Activated CD8-positive, alpha-beta memory T cell treated with anti-CD3 and anti-CD28 coated beads, Interleukin-2, amount 10 ng/mL, durations not matched to agents 7 days and 5 days (primary cell): ENCODE results near the gene GPR12. TPM values are rescaled to one million over a fixed set of nuclear protein-coding genes. Genes with fewer than 3 reads are reported as not detected.

Source experiments
- ATAC-seq: fragments of 150-1000 bp; cut with Tn5 transposase; one replicate; pipeline ENCODE4 v1.10.0; 2021; ENCODE audit warnings: moderate library complexity
- CTCF ChIA-PET: fragments of 350-600 bp; sonication (Branson Sonifier 250); formaldehyde crosslinking; loops from one replicate; lab custom pipeline; 2021; ENCODE audit warnings: antibody characterized with exemption; lab: Charles Lee
- DNase-seq: peaks from one replicate; pipeline ENCODE4 v3.0.0-alpha.2; 2020
- H3K27ac Mint-ChIP-seq: one replicate; pipeline ENCODE4 v1.8.0; 2021; ENCODE audit warnings: mild to moderate bottlenecking, mixed read lengths
- H3K27me3 Mint-ChIP-seq: one replicate; pipeline ENCODE4 v1.8.0; 2021; ENCODE audit warnings: mixed read lengths
- H3K36me3 Mint-ChIP-seq: one replicate; pipeline ENCODE4 v1.8.0; 2021; ENCODE audit warnings: mild to moderate bottlenecking, mixed read lengths
- H3K4me1 Mint-ChIP-seq: one replicate; pipeline ENCODE4 v1.8.0; 2021; ENCODE audit warnings: mixed read lengths
- H3K4me3 Mint-ChIP-seq: one replicate; pipeline ENCODE4 v1.8.0; 2021; ENCODE audit warnings: mild to moderate bottlenecking, moderate library complexity, mixed read lengths
- H3K9me3 Mint-ChIP-seq: one replicate; pipeline ENCODE4 v1.8.0; 2022; ENCODE audit warnings: low read depth, mixed read lengths
- total RNA-seq, 2 experiments: library from RNA; stranded (reverse); gene quantifications; one replicate each; pipeline ENCODE4 v1.2.3, GENCODE V29; 2021

GPR12 gene, protein sequence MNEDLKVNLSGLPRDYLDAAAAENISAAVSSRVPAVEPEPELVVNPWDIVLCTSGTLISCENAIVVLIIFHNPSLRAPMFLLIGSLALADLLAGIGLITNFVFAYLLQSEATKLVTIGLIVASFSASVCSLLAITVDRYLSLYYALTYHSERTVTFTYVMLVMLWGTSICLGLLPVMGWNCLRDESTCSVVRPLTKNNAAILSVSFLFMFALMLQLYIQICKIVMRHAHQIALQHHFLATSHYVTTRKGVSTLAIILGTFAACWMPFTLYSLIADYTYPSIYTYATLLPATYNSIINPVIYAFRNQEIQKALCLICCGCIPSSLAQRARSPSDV
- not detected for total RNA-seq

DNA sequence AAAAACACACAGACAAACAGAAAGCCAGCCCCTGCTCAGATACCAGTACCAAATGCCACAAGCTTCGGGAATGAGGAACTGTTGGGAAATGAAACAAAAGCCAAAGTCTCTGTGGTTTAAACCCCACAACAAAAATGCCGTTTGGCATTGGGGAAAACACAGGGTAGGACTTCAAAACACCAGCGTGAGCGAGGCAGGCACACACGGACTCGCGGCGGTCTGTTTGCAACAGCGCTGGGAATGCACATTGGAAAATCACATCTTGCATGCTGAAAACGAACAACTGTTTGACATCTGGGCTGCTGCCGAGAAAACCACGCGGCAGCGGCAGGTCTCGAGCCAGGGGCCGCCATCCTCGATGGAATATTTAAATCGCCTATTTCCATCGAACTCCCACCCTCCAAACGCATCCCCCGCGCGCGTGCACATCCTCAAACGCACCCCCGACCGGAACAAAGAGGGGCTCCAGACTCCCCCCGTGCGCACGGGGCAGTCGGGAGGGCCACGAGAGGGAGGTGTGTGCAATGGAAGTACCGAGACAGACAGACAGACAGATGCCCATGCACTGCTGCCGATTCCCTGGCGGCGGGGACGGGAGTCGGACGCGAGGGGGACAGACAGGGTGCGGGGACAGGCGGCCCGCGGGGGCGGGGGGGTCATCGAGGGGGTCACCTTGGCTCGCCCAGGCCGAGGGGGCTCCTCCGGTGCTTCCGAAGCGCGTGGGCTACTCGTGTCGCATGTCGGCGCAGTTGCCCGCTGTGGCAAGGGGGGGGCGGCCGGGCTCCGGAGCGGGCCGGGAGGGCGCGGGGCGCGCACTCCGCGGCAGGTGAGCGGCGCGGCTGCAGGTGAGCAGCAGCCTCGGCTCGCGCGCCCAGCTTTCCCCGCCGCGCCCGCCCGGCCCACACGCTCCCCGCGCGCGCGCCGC is at the start of gene GPR12:
GPR12 (minus strand) TSS at position 880 of the 925 bp plus-strand sequence. CDS start 959 bp downstream, outside the sequence.
- CTCF ChIA-PET, result no interaction called here
- H3K4me1 Mint-ChIP-seq, result peaks cover 7% of the 10 kb centered on the region
- H3K4me3 Mint-ChIP-seq, result no peak within 1 kb of the TSS
- ATAC-seq, result no peak
- H3K36me3 Mint-ChIP-seq, result no peaks in the 10 kb centered on the region
- H3K27ac Mint-ChIP-seq, result no peak within 1 kb of the TSS
- no peak for DNase-seq
- peaks cover 65% of the 10 kb centered on the region for H3K27me3 Mint-ChIP-seq
- H3K9me3 Mint-ChIP-seq, result no peaks in the 10 kb centered on the region

DNA sequence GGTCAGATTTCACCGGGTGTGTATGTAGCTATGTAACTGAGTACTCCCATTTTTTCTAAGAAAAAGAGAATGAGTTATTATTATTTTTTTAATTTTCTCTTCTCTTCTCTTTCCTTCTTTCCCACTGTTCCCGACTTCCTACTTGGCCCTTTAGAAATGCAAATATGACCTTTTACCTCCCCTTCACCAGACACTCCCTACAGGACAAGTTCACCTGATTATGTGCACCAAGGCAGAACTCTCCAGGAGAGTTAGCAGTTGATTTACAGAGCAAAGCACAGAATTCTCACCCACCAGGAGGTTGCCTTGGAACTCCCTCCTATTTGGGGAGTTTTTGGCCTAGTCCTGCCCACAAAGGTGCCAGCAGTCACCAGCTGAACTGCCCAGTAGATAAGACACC is 49.5 kb upstream of the GPR12 start:
- no peak overlapping the region for H3K27ac Mint-ChIP-seq

DNA sequence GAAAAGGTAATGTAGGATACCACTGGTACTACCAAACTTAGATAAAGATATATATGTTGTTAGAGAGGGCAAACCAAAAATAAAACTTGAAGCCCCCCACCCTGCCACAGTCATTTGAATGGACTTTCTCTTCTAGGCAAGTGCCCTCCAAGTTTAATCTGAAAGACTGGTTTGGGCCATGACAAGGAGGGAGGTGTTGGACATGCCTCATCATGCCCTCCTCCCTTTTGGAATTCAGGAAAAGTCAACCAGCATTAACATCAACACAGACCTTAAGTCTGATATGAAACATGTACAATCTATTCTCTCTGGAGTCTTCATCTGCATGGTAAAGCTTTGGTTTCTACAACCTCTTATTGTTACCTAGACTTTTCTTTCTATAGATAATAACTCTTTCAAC is 46.3 kb upstream of the GPR12 start:
- H3K9me3 Mint-ChIP-seq, result no peaks in the 10 kb centered on the region
- ATAC-seq (no peak), DNase-seq (no peak)
- no peaks in the 10 kb centered on the region for H3K36me3 Mint-ChIP-seq
- no peaks in the 10 kb centered on the region for H3K4me1 Mint-ChIP-seq
- H3K27ac Mint-ChIP-seq, result no peak overlapping the region
- H3K4me3 Mint-ChIP-seq, result no peak overlapping the region
- CTCF ChIA-PET, result no interaction called here
- H3K27me3 Mint-ChIP-seq, result peaks cover 44% of the 10 kb centered on the region

More for the DNA sequence above, 49.5 kb upstream of the GPR12 start:
- peaks cover 35% of the 10 kb centered on the region for H3K27me3 Mint-ChIP-seq
- H3K4me1 Mint-ChIP-seq, result no peaks in the 10 kb centered on the region
- H3K36me3 Mint-ChIP-seq, result no peaks in the 10 kb centered on the region
- ATAC-seq (no peak), DNase-seq (no peak)
- CTCF ChIA-PET, result interaction anchor here (1.7 kb wide), 1 partner anchor 63 kb away, joined by 3 read pairs; no protein-coding TSS in a partner anchor
- no peak overlapping the region for H3K4me3 Mint-ChIP-seq
- no peaks in the 10 kb centered on the region for H3K9me3 Mint-ChIP-seq

DNA sequence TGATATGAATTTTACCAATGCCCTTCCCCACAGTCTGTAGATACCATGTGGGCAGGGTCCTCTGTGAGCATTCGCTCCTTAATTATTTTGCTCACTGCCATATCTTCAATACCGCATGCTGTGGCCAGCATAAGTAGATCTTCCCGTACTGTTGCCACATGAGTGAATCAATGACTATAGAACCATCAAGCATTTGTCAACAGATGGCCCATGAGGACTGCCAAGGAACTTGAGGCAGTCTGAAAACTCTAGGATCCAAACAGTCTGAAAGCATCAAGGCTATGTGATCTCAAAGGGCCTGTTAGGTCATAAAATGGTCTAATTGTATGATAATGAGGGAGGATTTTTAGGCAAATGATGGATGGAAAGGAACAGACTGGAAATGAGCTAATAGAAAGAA is 27.4 kb upstream of the GPR12 start:
- DNase-seq, result no peak
- peaks cover 14% of the 10 kb centered on the region for H3K27me3 Mint-ChIP-seq
- no peak overlapping the region for H3K27ac Mint-ChIP-seq
- no peak for ATAC-seq
- H3K4me1 Mint-ChIP-seq, result peaks cover 6% of the 10 kb centered on the region
- H3K4me3 Mint-ChIP-seq, result no peak overlapping the region
- no peaks in the 10 kb centered on the region for H3K9me3 Mint-ChIP-seq
- CTCF ChIA-PET, result interaction anchor here (1.2 kb wide), 1 partner anchor 89 kb away, joined by 3 read pairs; no protein-coding TSS in a partner anchor
- H3K36me3 Mint-ChIP-seq, result peaks cover 1% of the 10 kb centered on the region

DNA sequence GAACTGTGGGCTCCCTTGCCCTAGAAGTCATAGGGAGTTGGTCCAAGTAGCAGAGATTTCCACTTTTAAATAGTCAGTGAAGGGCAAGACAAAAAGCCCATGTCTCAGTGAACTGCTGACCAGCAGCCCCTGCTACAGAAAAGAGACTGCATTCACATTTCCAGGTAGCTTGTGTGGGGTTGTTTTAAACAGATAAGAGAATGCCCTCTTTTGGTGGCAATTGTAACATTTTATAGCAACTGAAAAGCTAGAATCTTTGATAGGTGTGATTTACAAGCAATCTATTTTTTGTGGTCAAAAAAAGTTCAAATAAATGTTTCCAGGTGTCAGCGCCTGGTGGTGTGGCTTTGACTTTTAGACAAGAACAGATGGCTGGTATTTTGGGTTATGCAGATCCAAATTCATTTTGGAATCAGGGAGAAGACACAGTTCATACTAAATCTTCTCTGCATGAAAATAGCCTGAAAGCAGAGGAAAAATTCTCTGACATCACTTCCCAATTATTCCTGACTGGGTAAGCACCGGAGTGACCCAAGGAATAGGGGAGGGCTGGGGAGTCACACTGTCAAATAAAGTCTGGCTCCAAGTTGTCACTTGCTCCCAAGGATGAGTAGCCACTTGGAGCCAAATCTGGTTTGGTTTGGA is 26.2 kb upstream of the GPR12 start:
- Mint-ChIP-seq H3K9me3 (no peaks in the 10 kb centered on the region), H3K27me3 (peaks cover 14% of the 10 kb centered on the region), H3K4me1 (peaks cover 6% of the 10 kb centered on the region), H3K36me3 (peaks cover 1% of the 10 kb centered on the region), H3K27ac (no peak overlapping the region), H3K4me3 (no peak overlapping the region)
- CTCF ChIA-PET, result interaction anchor here (1.4 to 1.5 kb wide), 2 partner anchors 76 to 143 kb away, joined by 4 to 5 read pairs; no protein-coding TSS in a partner anchor
- DNase-seq (no peak), ATAC-seq (no peak)

DNA sequence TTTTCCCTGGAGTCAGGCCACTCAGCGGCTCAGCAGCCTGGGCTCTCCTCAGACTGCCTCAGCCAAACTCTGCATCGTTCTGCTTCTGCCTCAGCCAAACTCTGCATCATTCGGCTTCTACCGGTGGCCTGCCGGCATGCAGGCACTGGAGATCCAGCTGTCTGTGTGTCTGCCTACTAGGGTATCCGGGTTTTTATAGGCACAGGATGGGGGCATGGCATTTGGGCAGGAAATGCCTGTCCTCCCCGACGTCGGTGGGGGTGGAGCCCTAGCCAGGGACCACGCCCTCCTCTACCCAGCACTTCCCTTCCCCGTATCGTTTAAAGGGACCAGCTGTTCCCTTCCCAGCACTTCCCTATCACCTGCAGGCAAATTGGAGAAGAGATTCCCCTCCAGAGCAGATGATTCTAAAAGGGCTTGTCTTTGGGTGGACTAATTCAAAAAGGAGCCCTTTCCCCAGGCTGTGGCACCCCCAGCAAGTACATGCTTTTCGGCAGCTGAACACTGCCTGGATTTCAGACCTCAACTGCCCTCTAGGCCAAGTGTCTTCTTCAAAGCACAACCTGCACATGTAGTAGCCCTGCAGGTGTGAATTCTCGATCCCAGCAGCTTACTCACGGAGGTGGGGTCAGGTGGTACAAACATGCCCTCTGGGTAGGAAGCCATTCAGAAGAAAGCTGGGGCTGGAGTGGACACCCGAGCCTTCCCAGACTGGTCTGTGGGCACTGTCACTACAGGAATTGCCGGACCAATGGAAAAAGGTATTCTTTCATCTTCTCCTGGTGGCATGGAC is 25.4 kb upstream of the GPR12 start:
- H3K27me3 Mint-ChIP-seq, result peaks cover 12% of the 10 kb centered on the region
- DNase-seq (peak; percentile 68), ATAC-seq (peak; percentile 82)
- peaks cover 6% of the 10 kb centered on the region for H3K4me1 Mint-ChIP-seq
- CTCF ChIA-PET, result interaction anchor here (1.0 to 1.5 kb wide), 5 partner anchors 36 to 144 kb away, joined by 3 to 6 read pairs (median 4); no protein-coding TSS in a partner anchor
- H3K9me3 Mint-ChIP-seq, result no peaks in the 10 kb centered on the region
- peaks cover 1% of the 10 kb centered on the region for H3K36me3 Mint-ChIP-seq
- H3K4me3 Mint-ChIP-seq, result peak overlapping the region; percentile 38
- H3K27ac Mint-ChIP-seq, result no peak overlapping the region

DNA sequence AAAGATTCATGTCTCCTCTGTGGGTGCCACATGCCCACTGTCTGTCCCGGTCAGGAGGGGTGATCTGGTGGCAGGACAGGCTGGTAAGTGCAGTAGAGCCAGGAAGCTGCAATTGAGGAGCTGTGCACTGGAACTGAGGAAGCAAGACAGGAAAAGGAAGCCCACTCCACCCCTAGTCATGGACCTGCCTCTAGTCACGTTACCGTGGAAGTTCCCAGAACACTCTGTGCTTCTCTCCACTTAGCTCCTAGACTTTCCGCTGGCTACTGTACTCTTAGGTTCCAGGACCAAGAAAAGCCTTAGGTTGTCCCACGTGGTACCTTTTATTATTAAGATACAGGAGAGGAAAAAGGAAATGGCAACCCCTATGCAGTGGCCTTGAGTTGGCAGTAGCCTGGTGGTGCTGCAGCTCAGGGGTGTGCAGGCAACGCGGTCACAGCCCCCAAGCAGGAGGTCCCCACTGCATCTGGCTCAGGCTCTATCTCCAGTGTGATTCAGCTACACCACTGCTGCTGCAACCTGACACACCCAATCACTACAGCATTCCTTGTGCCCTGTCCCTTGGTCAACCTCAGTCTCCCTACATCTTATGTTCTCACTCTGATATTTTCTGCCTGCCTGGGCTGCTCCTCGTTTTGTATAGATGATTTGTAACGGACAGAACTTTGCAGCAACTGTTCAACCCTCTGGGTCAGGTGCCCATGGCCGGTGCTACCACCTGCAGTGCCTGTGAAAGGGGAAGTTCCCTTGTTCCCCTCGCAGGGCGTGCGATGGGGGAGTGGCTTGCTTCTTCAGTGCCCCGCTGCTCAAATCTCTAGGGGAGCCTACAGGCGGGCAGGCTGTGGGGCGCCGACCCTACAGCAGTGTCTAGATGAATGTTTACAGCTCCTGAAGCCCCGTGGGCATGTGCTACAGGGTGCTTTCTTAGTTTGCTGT is 24.4 kb upstream of the GPR12 start:
- no peak overlapping the region for H3K27ac Mint-ChIP-seq
- peaks cover 14% of the 10 kb centered on the region for H3K27me3 Mint-ChIP-seq
- ATAC-seq (no peak), DNase-seq (no peak)
- CTCF ChIA-PET, result interaction anchor here (1.0 to 1.5 kb wide), 6 partner anchors 10 to 145 kb away, joined by 3 to 6 read pairs (median 4); no protein-coding TSS in a partner anchor
- H3K4me3 Mint-ChIP-seq, result no peak overlapping the region
- peaks cover 6% of the 10 kb centered on the region for H3K4me1 Mint-ChIP-seq
- no peaks in the 10 kb centered on the region for H3K9me3 Mint-ChIP-seq
- H3K36me3 Mint-ChIP-seq, result peaks cover 1% of the 10 kb centered on the region

DNA sequence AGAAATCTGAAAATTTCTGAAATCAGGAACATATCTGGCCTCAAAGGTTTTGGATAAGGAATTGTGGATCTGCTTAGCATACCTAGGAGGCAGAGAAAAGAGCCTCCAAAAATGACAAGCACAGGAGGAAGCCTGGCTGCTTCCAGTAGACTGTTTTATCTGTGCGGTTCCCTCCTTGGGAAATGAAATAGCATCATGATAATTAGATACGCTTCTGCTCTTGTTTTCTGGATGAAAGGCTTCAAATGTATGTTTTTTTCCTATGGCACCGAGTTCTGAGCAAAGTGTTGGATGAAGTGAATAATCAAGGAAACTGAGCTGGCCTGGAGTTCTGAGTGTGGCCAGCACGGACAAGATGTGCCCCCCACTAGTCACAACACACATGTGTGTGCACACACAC is 19.8 kb upstream of the GPR12 start:
- H3K36me3 Mint-ChIP-seq, result no peaks in the 10 kb centered on the region
- ATAC-seq (no peak), DNase-seq (no peak)
- H3K4me3 Mint-ChIP-seq, result no peak overlapping the region
- peaks cover 8% of the 10 kb centered on the region for H3K27me3 Mint-ChIP-seq
- no peaks in the 10 kb centered on the region for H3K9me3 Mint-ChIP-seq
- CTCF ChIA-PET, result no interaction called here
- H3K27ac Mint-ChIP-seq, result no peak overlapping the region
- H3K4me1 Mint-ChIP-seq, result no peaks in the 10 kb centered on the region

DNA sequence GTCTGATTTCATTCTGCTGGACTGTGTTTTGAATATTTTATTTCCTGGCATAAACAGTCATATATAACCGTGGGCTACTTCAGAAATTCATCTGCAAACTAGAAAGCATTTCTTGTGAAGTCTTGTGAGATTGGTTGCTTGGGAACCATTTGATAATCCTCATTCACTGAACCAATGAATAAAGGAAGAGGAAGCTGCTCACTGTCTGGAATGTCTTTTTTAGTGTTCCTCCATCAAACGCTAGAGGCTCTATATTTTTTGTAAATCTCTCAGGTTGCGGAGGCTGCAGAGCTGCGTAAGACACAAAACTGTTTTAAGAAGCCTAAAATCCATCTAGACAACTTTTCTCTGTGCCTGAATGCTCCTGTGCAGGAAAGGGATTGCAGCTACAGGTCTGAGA is 18.7 kb upstream of the GPR12 start:
- CTCF ChIA-PET, result no interaction called here
- ATAC-seq, result no peak
- no peaks in the 10 kb centered on the region for H3K9me3 Mint-ChIP-seq

DNA sequence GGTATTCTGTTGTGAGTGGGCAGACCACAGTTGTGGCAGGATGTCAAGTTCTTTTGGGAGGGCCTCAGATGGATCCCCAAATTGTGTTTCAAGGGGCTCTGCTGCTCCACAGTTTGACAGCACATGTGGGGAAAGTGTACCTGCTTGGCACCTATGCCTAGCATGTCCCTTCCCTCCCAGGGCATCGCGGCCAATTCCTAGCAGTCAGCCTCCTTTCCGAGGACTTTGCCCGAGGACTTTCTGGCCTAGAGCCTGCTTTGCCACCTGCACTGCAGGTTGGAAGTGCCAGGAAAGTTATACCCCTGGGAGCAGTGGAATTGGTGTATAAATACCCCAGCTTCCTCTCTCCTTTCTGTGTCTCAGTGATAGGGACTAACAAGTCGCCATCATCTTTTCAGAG is 11.9 kb upstream of the GPR12 start:
- ATAC-seq, result no peak
- Mint-ChIP-seq H3K36me3 (no peaks in the 10 kb centered on the region), H3K27me3 (peaks cover 2% of the 10 kb centered on the region), H3K9me3 (no peaks in the 10 kb centered on the region), H3K4me1 (no peaks in the 10 kb centered on the region), H3K27ac (no peak overlapping the region), H3K4me3 (no peak overlapping the region)
- CTCF ChIA-PET, result no interaction called here
- no peak for DNase-seq

More for the DNA sequence above, 18.7 kb upstream of the GPR12 start:
- Mint-ChIP-seq H3K4me1 (no peaks in the 10 kb centered on the region), H3K36me3 (no peaks in the 10 kb centered on the region), H3K4me3 (no peak overlapping the region), H3K27ac (no peak overlapping the region), H3K27me3 (peaks cover 5% of the 10 kb centered on the region)
- DNase-seq, result no peak

DNA sequence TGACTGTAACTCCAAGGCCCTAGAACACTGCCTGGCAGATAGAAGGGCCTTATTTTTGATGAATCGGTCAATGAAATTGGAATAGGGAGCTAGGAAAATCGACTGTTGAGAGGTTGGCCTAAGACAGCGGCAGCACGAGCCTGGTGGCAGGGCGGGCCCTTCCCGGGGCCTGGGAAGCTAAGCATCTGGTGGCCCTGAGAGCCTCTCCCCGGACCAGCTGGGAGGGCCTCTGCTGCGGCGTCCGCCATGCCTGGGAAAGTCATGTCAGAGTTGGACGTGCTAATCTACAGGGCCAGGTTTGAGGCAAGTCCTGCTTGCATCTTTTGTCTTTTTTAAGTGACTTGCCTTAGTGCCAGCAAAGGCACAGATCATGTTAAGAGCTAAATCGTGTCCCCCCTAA is 11.2 kb upstream of the GPR12 start:
- peaks cover 2% of the 10 kb centered on the region for H3K27me3 Mint-ChIP-seq
- no peak overlapping the region for H3K27ac Mint-ChIP-seq
- no peaks in the 10 kb centered on the region for H3K36me3 Mint-ChIP-seq
- CTCF ChIA-PET, result no interaction called here
- ATAC-seq (no peak), DNase-seq (no peak)
- H3K4me1 Mint-ChIP-seq, result no peaks in the 10 kb centered on the region
- H3K9me3 Mint-ChIP-seq, result no peaks in the 10 kb centered on the region
- H3K4me3 Mint-ChIP-seq, result no peak overlapping the region
